Cardiac fibroblast (primary cell): Measurements from ENCODE around the gene ANO1.

Experiments used
- DNase-seq, 2 donors: peaks; one replicate each; pipeline versions ENCODE4 v3.0.0 to v3.0.0-alpha.2; 2010; ENCODE audit warnings: low read depth in 2 of 2
- H3K4me3 ChIP-seq, 2 donors: replicated peaks in 1 of 2; 1 replicate in 1 of 2; 2 replicates in 1 of 2; pipeline ENCODE4 v1.5.1; 2011; ENCODE audit warnings: low read depth in 2 of 2, low read length in 2 of 2, mild to moderate bottlenecking in 2 of 2, moderate library complexity in 1 of 2
- CTCF ChIP-seq: IDR thresholded peaks from one replicate; pipeline ENCODE4 v1.5.1; 2011; ENCODE audit warnings: low read depth, mild to moderate bottlenecking, low read length, inconsistent platforms

ANO1 gene

GRCh38 chr11:70111269-70112016, 33.3 kb downstream of the ANO1 start:
- TF ChIP-seq CTCF: no peak
- peak; percentile 50 to 60 for DNase-seq
- H3K4me3 ChIP-seq: no peak overlapping the region

DNA sequence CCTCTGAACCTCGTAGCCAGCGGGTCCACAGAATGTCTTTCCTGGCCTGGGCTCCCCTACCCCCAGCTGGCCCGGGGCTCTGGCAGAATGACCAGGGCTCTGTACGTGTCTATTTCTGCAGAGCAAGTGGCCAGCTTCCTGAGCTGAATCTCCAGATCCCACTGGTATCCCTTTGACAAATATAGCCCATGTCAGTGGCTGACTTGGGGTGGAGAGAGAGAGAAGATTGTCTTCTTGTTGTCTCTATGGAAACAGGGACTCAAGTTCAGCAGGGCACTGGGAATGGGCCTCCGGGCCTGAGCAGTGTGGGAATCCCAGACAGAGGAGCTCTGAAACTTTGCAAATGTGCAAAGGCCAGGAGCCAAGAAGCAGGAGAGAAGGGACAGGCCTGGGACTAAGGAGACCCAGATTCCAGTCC, 33.9 kb downstream of the ANO1 start:
- H3K4me3 ChIP-seq: no peak overlapping the region
- DNase-seq: no peak
- no peak for TF ChIP-seq CTCF

DNA sequence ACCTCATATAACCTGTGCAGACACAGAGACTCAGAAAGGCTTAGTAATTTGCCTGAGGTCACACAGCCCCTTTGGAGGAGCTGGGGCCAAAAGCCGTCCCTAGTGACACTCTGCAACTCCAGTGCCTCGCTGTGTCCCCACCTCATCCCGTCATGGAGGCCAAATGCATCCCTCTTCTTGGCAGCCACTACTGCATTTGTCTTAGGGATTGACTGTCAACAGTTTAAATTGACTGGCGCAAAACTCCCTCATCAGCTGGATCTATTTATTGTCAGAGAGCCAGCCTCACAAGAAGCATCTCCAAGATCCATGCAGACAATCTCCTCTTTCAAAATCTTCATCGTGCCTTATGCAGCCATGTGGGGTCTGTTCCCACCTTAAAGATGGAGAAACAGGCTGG, 35.7 kb downstream of the ANO1 start:
- no peak for DNase-seq

DNA sequence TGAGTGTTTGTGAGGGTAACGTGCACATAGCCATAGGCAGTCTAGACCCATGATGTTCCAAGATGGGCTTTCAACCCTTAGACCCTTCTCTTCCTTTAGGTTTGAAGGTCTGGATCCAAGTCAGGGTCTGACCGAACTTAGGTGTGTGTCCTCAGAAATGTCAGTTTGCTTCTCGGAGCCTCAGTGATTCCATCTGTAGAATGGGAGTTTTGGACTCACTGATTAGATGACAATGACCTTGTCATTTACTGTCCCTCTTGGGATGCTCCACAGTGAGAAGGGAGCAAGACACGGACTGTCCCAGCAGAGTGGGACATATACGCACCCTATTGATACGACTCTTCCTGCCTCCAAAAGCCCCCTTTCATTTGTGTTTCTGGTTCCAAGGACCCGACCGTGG, 37.7 kb downstream of the ANO1 start:
- no peak for TF ChIP-seq CTCF
- H3K4me3 ChIP-seq: no peak overlapping the region
- DNase-seq: no peak

More for the DNA sequence above, 35.7 kb downstream of the ANO1 start:
- TF ChIP-seq CTCF: no peak
- H3K4me3 ChIP-seq: no peak overlapping the region

GRCh38 chr11:70116386-70117065, 38.4 kb downstream of the ANO1 start:
- TF ChIP-seq CTCF: no peak
- no peak for DNase-seq
- H3K4me3 ChIP-seq: no peak overlapping the region

- no peak for DNase-seq
- H3K4me3 ChIP-seq: no peak overlapping the region
- TF ChIP-seq CTCF: no peak
These were observed 39.5 kb downstream of the ANO1 start for GRCh38 chr11:70117567-70118145.
